Activated B cell treated with CpG ODN at 0.5 μM for 24 hours (primary cell): ENCODE data around the gene ANKRD36B. TPM values are rescaled to one million over a fixed set of nuclear protein-coding genes. Genes with fewer than 3 reads are reported as not detected.
"Not testable (repeated sequence)": the region's sequence is repeated elsewhere in the genome, so short reads cannot be mapped to it uniquely, and the experiment has no call there.

Experiments used
- ATAC-seq: fragments of 200-7000 bp; cut with Tn5 transposase; one replicate; pipeline ENCODE4 v1.10.0; 2021; ENCODE audit warnings: low read depth, mild to moderate bottlenecking, moderate library complexity
- CTCF ChIA-PET: fragments of 350-600 bp; sonication (Branson Sonifier 250); formaldehyde crosslinking; loops from one replicate; lab custom pipeline; 2021; ENCODE audit warnings: antibody characterized with exemption; lab: Charles Lee
- POLR2A ChIA-PET: fragments of 350-600 bp; sonication (Branson Sonifier 250); formaldehyde crosslinking; loops from one replicate; lab custom pipeline; 2021; ENCODE audit warnings: antibody characterized with exemption; lab: Charles Lee
- DNase-seq: peaks from one replicate; pipeline ENCODE4 v3.0.0; 2022
- H3K27ac Mint-ChIP-seq: one replicate; pipeline ENCODE4 v1.8.0; 2020; ENCODE audit warnings: mixed read lengths
- H3K27me3 Mint-ChIP-seq: one replicate; pipeline ENCODE4 v1.8.0; 2021; ENCODE audit warnings: mixed read lengths
- H3K36me3 Mint-ChIP-seq: one replicate; pipeline ENCODE4 v1.8.0; 2021; ENCODE audit warnings: low read depth, mixed read lengths
- H3K4me1 Mint-ChIP-seq: one replicate; pipeline ENCODE4 v1.8.0; 2021; ENCODE audit warnings: mixed read lengths
- H3K4me3 Mint-ChIP-seq: one replicate; pipeline ENCODE4 v1.8.0; 2020; ENCODE audit warnings: mild to moderate bottlenecking, mixed read lengths
- H3K9me3 Mint-ChIP-seq: one replicate; pipeline ENCODE4 v1.8.0; 2020; ENCODE audit warnings: mixed read lengths
- intact Hi-C: fragments of 100-400 bp; cut with micrococcal nuclease; formaldehyde crosslinking; loops from one replicate; pipeline ENCODE4 v1.15.1; 2024
- total RNA-seq: library from RNA; stranded (reverse); gene quantifications from 2 replicates; pipeline ENCODE4 v1.2.3, GENCODE V29; 2022
- TF ChIP-seq, protein P1 (sequence below): fragments of 200-600 bp; IDR thresholded peaks from one replicate; pipeline ENCODE4 v1.8.0; 2022; ENCODE audit warnings: antibody characterized with exemption, mild to moderate bottlenecking

ANKRD36B gene
- total RNA-seq, 1 donor from 2014 or later, result 29.8 TPM

DNA sequence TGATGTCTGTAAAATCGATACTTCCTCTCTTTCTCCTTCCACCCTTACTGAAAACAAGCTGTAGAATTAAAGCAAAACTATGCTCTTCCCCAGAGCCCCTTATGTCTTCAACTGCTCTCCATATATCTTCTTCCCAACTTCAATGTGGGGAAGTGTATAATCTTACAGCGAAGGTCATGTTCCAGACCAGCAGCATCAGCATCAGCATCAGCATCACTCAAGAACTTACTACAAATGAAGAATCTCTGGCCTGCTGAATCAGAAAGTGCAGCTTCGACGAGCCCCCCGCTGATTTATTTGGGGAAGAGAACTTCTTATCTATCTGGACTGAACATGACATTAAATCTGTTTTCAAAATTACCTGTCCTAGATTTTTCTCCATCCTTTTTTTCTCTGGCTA is 40.6 kb downstream of the ANKRD36B start:
- H3K4me1 Mint-ChIP-seq, intact Hi-C loops, H3K27ac Mint-ChIP-seq, CTCF ChIA-PET, DNase-seq, H3K9me3 Mint-ChIP-seq, POLR2A ChIA-PET, H3K4me3 Mint-ChIP-seq, ATAC-seq, H3K27me3 Mint-ChIP-seq: not testable (repeated sequence)
- peaks cover 62% of the 10 kb centered on the region for H3K36me3 Mint-ChIP-seq

DNA sequence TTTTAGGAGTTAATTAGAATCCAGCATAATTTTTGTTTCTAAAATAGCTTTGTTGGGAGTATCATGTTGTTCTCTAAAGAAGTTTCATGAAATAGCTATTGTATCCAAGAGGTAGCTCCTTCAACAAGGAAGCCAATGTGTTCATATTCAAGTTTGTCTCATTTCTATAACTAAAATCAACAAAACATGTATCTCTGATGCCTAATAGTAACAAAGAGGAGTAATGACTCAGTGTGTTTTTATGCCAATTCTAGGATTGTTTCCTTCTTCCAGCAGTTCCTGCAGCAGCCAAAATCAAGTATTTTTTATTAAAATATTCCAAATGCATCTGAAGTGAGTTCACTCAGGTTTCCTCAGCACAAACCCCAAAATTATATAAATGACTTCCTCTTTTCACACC is 41.1 kb downstream of the ANKRD36B start:
- POLR2A ChIA-PET, CTCF ChIA-PET, H3K27ac Mint-ChIP-seq, H3K4me3 Mint-ChIP-seq, ATAC-seq, H3K4me1 Mint-ChIP-seq, H3K27me3 Mint-ChIP-seq, DNase-seq, intact Hi-C loops, H3K9me3 Mint-ChIP-seq: not testable (repeated sequence)
- peaks cover 58% of the 10 kb centered on the region for H3K36me3 Mint-ChIP-seq

DNA sequence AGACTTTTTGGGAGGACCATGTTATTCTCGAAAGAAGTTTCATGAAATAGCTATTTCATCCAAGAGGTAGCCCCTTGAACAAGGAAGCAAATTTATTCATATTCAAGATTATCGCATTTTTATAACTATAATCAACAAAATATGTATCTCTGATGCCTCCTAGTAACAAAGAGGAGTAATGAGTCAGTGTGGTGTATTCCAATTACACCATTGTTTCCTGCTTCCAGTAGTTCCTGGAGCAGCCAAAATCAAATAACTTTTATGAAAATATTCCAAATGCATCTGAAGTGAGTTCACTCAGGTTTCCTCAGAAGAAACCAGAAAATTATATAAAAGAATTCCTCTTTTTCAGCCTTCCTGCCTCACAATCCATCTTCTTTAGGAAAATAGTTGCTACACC is 43.0 kb downstream of the ANKRD36B start:
- CTCF ChIA-PET, result no interaction called here
- Mint-ChIP-seq H3K36me3 (peaks cover 48% of the 10 kb centered on the region), H3K4me3 (no peak overlapping the region), H3K27ac (no peak overlapping the region), H3K9me3 (no peaks in the 10 kb centered on the region), H3K4me1 (no peaks in the 10 kb centered on the region), H3K27me3 (no peaks in the 10 kb centered on the region)
- no peak for ATAC-seq
- TF ChIP-seq, protein P1, sequence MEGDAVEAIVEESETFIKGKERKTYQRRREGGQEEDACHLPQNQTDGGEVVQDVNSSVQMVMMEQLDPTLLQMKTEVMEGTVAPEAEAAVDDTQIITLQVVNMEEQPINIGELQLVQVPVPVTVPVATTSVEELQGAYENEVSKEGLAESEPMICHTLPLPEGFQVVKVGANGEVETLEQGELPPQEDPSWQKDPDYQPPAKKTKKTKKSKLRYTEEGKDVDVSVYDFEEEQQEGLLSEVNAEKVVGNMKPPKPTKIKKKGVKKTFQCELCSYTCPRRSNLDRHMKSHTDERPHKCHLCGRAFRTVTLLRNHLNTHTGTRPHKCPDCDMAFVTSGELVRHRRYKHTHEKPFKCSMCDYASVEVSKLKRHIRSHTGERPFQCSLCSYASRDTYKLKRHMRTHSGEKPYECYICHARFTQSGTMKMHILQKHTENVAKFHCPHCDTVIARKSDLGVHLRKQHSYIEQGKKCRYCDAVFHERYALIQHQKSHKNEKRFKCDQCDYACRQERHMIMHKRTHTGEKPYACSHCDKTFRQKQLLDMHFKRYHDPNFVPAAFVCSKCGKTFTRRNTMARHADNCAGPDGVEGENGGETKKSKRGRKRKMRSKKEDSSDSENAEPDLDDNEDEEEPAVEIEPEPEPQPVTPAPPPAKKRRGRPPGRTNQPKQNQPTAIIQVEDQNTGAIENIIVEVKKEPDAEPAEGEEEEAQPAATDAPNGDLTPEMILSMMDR, result no peak
- intact Hi-C loops, result no loop called here
- POLR2A ChIA-PET, result no interaction called here
- no peak for DNase-seq

DNA sequence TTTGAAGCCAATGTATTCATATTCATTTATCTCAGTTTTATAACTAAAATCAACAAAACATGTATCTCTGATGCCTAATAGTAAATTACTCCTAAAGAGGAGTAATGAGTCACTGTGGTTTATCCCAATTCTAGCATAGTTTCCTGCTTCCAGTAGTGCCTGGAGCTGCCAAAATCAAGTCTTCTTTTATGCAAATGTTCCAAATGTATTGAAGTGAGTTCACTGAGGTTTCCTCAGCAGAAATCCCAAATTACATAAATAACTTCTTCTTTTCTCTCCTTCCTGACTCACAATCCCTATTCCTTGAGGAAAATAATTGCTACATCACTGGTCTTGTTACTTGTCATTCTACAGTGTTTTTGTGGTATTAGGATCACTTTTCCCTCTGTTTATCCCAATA is 44.8 kb downstream of the ANKRD36B start:
- DNase-seq, CTCF ChIA-PET, H3K9me3 Mint-ChIP-seq, POLR2A ChIA-PET, H3K4me1 Mint-ChIP-seq, ATAC-seq, intact Hi-C loops, H3K27ac Mint-ChIP-seq, H3K27me3 Mint-ChIP-seq, H3K4me3 Mint-ChIP-seq: not testable (repeated sequence)
- peaks cover 42% of the 10 kb centered on the region for H3K36me3 Mint-ChIP-seq

DNA sequence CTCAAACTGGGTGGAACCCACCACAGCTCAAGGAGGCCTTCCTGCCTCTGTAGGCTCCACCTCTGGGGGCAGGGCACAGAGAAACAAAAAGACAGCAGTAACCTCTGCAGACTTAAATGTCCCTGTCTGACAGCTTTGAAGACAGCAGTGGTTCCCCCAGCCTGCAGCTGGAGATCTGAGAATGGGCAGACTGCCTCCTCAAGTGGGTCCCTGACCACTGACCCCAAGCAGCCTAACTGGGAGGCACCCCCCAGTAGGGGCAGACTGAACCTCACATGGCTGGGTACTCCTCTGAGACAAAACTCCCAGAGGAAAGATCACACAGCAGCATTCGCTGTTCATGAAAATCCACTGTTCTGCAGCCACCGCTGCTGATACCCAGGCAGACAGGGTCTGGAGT is 63.8 kb downstream of the ANKRD36B start:
- intact Hi-C loops, result not testable (repeated sequence)

DNA sequence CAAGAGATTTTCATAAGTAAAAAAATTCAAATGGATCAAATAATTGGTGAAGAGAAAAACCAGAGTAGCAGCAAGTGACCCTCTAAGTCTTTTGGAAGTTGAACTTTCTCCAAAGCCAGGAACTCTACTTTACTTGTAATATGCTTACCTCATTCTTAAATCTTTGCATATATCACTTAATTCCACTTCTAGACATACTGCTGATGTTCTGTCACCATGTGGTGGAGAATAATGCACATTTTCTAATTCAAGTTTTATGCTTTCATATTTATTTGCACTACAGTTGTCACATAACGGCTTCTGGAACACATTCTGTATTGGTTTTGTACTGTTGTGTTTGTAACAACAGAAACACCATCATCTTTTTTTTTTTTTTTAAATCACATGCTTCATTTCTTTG is 65.9 kb downstream of the ANKRD36B start:
- H3K4me1 Mint-ChIP-seq, H3K27ac Mint-ChIP-seq, H3K4me3 Mint-ChIP-seq, DNase-seq, POLR2A ChIA-PET, H3K27me3 Mint-ChIP-seq, CTCF ChIA-PET, intact Hi-C loops, H3K9me3 Mint-ChIP-seq, ATAC-seq: not testable (repeated sequence)
- peaks cover 15% of the 10 kb centered on the region for H3K36me3 Mint-ChIP-seq

More for the DNA sequence above, 63.8 kb downstream of the ANKRD36B start:
- CTCF ChIA-PET, ATAC-seq, H3K27ac Mint-ChIP-seq, POLR2A ChIA-PET, H3K27me3 Mint-ChIP-seq, H3K4me3 Mint-ChIP-seq, DNase-seq, H3K4me1 Mint-ChIP-seq, H3K9me3 Mint-ChIP-seq: not testable (repeated sequence)
- peaks cover 20% of the 10 kb centered on the region for H3K36me3 Mint-ChIP-seq

DNA sequence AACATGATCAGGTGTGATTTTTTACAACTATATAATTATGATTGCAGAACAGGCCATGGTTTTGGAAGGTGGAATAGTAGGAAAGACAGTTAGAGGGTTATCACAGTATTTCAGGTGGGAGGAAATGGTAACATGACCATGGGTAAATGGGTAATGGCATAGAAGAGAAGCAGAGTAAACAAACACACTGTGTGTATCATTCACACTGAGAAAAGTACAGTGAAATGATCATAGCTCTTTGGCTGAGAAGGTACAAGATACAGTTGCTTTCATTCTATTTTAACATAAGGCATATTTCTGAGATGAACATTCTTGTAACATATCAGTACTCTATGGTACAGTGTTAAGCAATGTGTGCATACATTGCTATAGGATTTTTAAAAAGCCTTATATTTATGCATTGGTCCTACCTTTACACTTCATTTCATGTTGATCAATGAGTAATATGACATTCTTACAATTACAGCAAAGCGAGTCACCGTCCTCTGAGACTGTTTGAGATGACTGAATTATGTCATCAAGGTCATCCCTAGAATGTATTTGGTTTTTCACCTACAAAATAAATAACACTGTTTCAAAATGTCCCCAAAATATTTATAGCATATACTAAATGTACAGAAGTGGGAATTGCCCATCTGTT is 66.6 kb downstream of the ANKRD36B start:
- CTCF ChIA-PET, intact Hi-C loops, POLR2A ChIA-PET, H3K27me3 Mint-ChIP-seq, H3K4me3 Mint-ChIP-seq, H3K27ac Mint-ChIP-seq, H3K4me1 Mint-ChIP-seq, H3K9me3 Mint-ChIP-seq, ATAC-seq, DNase-seq: not testable (repeated sequence)
- H3K36me3 Mint-ChIP-seq, result peaks cover 15% of the 10 kb centered on the region

DNA sequence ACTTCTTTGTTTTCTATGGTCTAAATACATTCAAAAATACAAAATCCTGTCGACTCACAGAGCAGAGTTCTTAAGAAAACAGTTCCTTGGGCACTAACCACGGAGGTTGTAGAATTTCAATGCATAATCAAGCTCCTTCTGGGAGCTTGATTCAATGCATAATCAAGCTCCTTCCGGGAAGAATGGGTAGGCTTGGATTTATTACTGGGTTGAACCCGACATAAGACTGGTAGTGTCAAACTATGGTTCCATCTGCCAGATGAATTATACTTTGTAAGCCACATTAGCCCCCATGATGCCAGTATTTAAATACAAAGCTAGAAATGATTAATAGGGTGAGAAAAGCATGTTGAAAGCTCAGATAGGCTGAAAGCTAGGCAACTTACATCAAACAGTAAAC is 94.0 kb downstream of the ANKRD36B start:
- CTCF ChIA-PET, POLR2A ChIA-PET, H3K9me3 Mint-ChIP-seq, H3K36me3 Mint-ChIP-seq, DNase-seq, H3K27ac Mint-ChIP-seq, H3K4me3 Mint-ChIP-seq, ATAC-seq, intact Hi-C loops, H3K4me1 Mint-ChIP-seq, H3K27me3 Mint-ChIP-seq: not testable (repeated sequence)

DNA sequence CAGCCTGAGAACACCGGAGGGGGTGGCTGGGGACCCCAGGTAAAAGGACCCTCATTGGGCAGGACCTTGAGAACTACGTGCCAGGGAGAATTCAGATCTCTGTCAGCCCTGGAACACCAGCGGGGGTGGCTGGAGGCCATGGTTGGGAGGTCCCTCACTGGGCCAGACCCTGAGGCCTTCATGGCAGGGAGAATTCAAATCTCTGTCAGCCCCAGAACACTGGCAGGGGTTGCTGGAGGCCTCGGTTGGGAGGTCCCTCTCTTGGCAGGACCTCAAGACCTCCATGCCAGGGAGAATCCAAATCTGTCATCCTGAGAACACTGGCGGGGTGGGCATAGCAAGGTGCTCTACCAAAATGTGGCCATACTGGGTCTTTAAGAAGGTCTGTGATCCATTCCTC is 99.5 kb downstream of the ANKRD36B start:
- H3K4me1 Mint-ChIP-seq, intact Hi-C loops, CTCF ChIA-PET: not testable (repeated sequence)

More for the DNA sequence above, 99.5 kb downstream of the ANKRD36B start:
- POLR2A ChIA-PET, H3K27ac Mint-ChIP-seq, H3K36me3 Mint-ChIP-seq, ATAC-seq, H3K4me3 Mint-ChIP-seq, H3K27me3 Mint-ChIP-seq, H3K9me3 Mint-ChIP-seq: not testable (repeated sequence)
- DNase-seq, result peak; percentile 15

Other genes with a start within 250 kb of the ANKRD36B start
- gene COX5B, start 56.2 kb upstream of the ANKRD36B start, total RNA-seq, result 156 and 183 TPM in 2 replicates
- gene ACTR1B, start 74.2 kb upstream of the ANKRD36B start, total RNA-seq, result 55.0 and 55.9 TPM in 2 replicates
- 8.9 and 14.4 TPM in 2 replicates for gene C2orf92, start 79.8 kb upstream of the ANKRD36B start, total RNA-seq
- 2.8 and 4.8 TPM in 2 replicates for gene ZAP70, start 123.7 kb upstream of the ANKRD36B start, total RNA-seq